Choroid plexus epithelial cell (primary cell): ENCODE results near the gene SMYD5.

Experiments used
- DNase-seq: peaks from one replicate; pipeline ENCODE4 v3.0.0-alpha.2; 2010; ENCODE audit warnings: low read depth
- H3K4me3 ChIP-seq: 2 replicates; pipeline ENCODE4 v1.5.1; 2011; ENCODE audit warnings: low read depth, mild to moderate bottlenecking, control low read depth, low read length, moderate library complexity
- CTCF ChIP-seq: conservative IDR thresholded peaks from 2 replicates; pipeline ENCODE4 v1.5.1; 2011; ENCODE audit warnings: low read depth, mild to moderate bottlenecking, control low read depth, inconsistent platforms, low read length, moderate library complexity

SMYD5 gene

GRCh38 chr2:73253400-73253799, 39.4 kb downstream of the SMYD5 start:
- no peak for TF ChIP-seq CTCF
- no peak for DNase-seq
- H3K4me3 ChIP-seq = no peak overlapping the region

- no peak for DNase-seq
- no peak overlapping the region for H3K4me3 ChIP-seq
- no peak for TF ChIP-seq CTCF
These were observed 39.9 kb downstream of the SMYD5 start for GRCh38 chr2:73253901-73254300.

- DNase-seq = no peak
- TF ChIP-seq CTCF = no peak
- no peak overlapping the region for H3K4me3 ChIP-seq
These were observed 40.4 kb downstream of the SMYD5 start for GRCh38 chr2:73254343-73255006.

GRCh38 chr2:73255007-73255644, 41.1 kb downstream of the SMYD5 start:
- no peak for DNase-seq
- H3K4me3 ChIP-seq = no peak overlapping the region
- TF ChIP-seq CTCF = no peak

GRCh38 chr2:73255907-73256617, 42.0 kb downstream of the SMYD5 start:
- H3K4me3 ChIP-seq = no peak overlapping the region
- no peak for DNase-seq
- TF ChIP-seq CTCF = no peak

- no peak overlapping the region for H3K4me3 ChIP-seq
- TF ChIP-seq CTCF = no peak
- no peak for DNase-seq
These were observed 42.5 kb downstream of the SMYD5 start for GRCh38 chr2:73256618-73256922.
